ENCODE results near the gene TCF3.

TCF3 gene

DNA sequence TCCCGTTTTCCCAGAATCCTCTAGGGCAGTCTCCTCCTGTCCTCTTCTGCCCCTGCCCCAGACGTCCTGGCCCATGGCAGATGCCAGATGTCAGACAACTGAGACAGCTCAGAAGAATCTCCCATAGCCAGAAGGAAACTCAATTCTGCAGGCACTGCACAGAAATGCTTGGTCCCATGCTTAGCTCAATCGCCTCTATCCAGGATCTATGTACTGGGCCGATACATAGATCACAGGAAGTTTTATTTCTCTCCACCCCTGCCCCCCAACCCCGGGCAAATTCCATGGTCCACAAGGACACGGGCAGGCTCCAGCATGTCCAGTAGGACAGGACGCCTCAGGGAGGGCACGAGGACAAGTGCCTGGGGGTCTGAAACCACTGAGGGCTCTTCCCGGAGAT lies 64.5 kb downstream of the TCF3 start:
- DNase-seq (ENCODE audit: low read depth in 2 of 2) = no peak

GRCh38 chr19:1585243-1585580 lies 67.2 kb downstream of the TCF3 start:
- DNase-seq (ENCODE audit: low read depth in 2 of 2) = no peak

- no peak for DNase-seq (ENCODE audit: low read depth in 2 of 2)
These were observed 67.7 kb downstream of the TCF3 start for GRCh38 chr19:1584500-1585242.

- no peak for DNase-seq (ENCODE audit: low read depth in 2 of 2)
These were observed 70.2 kb downstream of the TCF3 start for GRCh38 chr19:1582201-1582600.

DNA sequence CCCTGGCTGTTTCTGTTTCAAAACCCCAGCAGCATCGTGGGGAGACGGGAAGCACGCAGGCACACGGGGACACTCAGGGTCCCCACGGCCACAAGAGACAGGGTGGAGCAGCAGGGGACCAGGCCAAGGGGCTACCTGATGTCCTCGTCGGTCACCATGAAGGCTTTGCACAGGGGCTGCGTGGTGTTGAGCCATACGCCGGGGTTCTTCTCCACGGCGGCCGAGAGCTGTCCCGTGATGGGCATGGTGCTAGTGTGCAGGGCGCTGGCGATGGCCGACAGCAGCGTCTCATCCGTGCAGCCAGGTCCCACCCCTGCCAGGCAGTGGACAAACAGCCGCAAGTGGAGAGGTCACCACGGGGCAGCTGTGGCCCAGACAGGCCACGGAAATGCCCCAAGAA lies 71.5 kb downstream of the TCF3 start:
- DNase-seq (ENCODE audit: low read depth in 2 of 2) = no peak

DNA sequence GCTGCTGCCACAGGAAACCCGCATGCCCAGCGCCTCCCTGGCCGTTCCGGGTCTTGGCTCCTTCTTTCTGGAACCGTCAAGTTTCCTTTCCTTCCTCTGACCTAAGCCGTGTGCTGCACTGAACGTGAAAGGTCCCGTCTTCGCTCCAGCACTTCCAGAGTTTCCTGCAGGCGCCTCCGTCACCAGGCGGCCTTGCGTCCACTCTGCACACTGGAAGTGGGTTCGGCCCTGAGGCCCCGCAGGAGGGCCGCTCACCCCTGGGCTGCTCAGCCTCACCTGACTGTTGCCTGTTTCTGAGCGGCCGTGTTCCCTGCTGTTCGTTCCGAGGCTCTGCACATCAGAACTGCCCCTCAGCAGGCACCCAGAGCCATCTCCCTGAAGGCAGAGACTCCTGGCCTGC lies 72.0 kb downstream of the TCF3 start:
- DNase-seq (ENCODE audit: low read depth in 2 of 2) = no peak

DNA sequence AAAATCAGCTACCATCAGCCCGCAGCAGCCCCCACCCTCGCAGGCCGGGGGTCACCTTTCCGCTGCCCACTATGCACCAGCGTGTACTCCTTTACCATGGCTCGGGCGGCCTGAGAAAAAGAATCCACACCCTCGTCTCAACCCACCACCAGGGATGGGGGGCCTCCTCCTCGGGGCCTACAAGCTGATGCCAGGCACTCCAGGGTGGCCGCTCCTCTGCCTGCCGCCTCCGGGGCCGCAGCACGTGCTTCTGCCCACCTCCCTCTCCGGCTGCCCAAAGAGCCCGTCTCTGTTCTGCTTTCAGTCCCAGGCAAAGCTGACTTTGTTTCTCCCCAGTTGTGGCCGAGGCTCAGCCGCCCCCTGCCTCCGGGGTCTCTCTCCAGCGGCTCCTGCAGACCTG lies 73.2 kb downstream of the TCF3 start:
- DNase-seq (ENCODE audit: low read depth in 2 of 2) = no peak

DNA sequence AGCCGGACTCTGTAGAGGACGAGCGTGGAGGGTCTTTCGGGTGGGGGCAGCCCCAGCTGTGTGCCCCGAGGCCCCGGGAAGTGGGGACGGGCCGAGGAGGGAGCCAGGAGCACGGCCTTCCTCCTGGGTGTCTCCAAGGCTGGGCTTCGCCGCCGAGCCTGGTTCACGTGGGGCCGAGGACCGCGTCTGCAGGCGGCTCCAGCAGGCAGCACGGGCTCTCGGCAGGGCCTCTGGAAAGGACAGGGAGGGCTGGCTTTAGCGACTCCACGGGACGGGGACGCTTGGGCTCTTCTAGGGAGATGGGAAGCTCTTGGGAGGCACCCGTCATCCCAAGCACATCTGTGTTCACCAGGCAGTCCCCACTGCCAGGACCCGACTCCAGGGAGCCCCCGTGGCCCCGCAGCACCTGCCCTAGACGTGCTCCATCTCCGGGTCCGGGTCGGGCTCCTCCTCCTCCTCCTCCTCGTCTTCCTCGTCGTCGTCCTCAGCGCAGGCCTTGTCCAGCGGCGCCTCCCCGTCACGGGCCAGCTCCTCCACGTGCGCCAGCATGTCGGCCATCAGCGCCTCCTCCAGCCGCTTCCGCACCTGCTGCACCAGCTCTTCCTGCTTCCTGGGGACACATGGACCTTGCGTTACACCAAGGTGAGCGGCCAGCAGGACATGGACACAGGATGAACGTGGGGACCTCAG lies 74.3 kb downstream of the TCF3 start:
- no peak for DNase-seq (ENCODE audit: low read depth in 2 of 2)

DNA sequence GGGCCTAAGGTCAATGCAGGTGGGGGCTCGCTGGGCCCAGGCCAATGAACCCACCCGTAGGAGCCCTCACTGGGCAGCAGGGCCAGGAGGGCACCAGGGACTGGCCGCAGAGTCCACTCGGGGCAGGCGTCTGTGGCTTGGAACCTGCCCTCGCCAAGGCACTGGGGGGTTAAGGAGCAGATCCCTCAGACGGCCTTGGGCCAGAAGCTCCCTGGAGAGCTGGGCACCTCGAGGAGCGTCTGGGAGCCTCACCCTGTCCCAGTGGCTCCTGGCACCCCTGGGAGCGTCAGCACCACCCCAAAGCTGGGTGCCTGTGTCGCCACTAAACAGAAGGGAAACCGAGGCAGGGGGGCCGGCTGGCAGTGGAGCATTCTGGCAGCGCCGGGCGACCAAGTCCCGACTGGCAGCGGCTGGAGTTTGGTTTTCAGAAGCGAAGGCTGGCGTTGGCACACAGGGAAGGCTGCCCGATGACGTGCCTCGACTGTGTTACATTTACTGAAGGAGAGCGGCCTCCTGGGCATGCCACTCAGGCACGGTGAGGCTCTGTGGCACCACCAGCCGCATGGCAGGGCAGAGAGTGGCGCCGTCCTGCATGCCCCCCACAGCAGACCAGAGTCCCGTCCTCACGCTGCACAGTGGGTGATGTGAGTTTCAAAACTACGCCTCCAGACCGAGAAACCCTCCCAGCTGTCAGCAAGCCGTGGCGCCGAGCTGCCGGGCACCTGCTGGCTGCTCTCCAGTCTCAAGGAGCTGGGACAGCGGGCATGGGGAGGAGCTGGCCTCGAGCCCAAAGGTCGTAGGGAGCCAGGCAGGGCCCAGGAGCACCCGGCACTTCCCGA lies 75.1 kb downstream of the TCF3 start:
- DNase-seq (ENCODE audit: low read depth in 2 of 2) = no peak

DNA sequence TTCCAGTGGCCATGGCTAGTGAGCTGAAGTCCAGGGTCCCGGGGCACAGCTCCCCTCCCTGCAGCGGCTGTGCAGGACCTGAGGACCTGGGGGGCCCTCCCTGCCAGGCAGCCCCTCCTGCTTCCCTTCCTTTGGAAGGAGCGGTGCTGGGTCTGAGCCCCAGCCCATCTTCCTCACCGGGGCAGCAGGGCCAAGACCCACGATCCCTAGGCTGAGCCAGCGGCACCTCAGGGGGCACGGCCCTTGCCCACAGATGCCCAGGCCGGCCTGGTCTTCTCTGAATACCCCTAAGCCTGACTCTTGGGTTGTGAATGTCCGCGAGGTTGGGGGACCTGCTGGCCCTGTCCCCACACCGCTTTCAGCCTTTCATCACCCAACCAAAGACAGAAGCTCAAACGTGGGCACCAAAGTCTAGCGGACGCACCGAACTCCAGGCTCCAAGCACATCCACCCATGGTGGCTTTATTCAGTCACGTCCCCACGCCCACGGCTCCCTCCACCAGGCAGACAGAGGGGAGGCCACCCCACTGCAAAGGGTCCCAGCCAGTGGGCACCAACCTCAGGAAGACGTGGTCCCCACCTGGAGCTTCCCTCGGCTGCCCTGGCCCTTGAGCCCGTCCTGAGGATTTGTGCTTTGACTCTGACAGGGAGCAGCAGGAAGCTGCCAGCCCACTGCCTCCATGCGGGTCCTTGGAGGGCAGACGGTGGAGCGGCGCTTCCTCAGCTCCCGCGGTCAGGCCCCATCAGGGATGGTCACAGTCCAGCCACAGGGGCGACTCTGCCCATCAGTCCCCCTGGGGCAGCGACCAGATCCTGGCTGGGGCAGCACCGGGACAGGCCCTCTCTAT lies 75.9 kb downstream of the TCF3 start:
- no peak for DNase-seq (ENCODE audit: low read depth in 2 of 2)

DNA sequence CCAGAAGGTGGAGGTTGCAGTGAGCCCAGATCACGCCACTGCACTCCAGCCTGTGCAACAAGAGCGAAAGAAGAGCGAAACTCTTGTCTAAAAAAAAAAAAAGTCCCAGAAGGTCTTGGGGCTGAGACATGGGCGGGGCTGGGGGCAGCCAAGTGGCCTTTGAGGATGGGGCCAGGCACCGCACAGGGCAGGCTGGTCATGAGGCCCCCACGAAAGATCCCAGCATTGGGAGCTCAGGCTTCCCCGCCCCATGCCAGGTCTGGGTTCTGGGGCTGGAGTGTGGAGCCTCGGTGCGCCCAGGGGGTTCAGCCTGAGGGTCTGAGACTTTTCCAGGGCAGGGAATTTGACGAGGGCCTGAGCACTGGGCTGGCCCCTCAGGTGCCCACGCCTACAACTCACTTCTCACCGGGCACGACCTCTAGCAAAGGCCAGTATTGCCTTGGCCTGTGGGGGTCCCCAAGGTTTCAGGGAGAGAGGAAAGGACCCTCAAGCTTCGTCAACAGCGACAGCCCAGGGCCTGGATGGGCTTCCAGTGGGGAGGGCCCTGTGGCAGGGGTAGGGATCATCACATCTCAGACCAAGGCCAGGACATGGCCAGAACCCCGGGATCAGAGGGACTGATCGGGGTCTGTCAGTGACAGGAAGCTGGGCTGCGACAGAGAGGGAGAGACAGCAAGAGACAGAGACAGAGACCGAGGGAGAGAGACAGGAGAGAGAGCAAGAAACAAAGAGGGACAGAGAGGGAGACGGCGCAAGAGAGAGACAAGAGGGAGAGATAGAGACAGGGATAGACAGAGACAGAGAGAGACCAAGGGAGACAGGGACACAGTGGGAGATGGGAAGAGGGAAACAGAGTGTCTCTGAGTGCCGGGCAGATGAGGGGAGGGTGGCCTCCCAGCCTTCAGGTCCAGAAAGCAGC lies 76.8 kb downstream of the TCF3 start:
- no peak for DNase-seq (ENCODE audit: low read depth in 2 of 2)

- DNase-seq (ENCODE audit: low read depth in 2 of 2) = no peak
These were observed 77.9 kb downstream of the TCF3 start for GRCh38 chr19:1574354-1575136.

DNA sequence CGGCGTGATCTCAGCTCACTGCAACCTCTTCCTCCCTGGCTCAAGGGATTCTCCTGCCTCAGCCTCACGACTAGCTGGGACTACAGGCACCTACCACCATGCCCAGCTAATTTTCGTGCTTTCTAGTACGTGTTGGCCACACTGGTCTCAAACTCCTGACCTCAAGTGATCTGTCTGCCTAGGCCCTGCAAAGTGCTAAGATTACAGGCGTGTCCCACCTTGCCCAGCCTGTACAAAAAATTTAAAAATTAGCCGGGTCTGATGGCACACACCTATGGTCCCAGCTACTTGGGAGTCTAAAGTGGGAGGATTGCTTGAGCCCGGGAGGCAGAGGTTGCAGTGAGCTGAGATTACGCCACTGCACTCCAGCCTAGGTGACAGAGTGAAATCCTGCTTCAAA lies 79.6 kb downstream of the TCF3 start:
- DNase-seq (ENCODE audit: low read depth in 2 of 2) = no peak

DNA sequence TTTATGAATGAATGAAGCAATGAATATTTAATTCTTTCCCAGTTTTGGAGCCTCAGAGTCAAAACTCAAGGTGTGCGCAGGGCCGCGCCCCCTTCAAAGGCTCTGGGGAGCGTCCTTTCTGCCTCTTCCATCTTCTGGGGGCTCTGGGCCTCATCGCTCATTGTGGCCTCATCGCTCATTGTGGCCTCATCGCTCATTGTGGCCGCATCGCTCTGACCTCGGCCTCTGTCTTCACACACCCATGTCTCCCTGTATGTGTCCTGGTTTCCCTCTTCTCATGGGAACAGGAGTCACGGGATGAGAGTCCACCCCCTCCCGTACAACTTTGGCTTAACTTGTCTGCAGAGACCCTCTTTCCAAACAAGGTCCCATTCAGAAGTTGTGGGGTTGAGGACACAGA lies 81.1 kb downstream of the TCF3 start:
- DNase-seq (ENCODE audit: low read depth in 2 of 2) = no peak

- no peak for DNase-seq (ENCODE audit: low read depth in 2 of 2)
These were observed 81.6 kb downstream of the TCF3 start for GRCh38 chr19:1570836-1571235.

DNA sequence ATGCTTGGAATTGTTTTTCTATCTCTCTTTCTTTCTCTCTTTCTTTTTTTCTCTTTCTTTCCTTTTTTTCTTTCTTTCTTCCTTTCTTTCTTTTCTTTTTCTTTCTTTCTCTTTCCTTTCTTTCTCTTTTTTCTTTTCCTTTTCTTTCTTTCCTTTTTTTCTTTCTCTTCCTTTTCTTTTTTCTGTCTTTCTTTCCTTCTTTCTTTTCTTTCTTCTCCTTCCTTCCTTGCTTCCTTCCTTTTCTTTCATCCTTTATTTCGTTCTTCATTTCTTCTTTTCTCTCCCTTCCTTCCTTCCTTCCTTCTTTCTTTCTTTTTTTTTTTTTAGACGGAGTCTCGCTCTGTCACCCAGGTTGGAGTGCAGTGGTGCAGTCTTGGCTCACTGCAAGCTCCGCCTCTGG lies 82.4 kb downstream of the TCF3 start:
- DNase-seq (ENCODE audit: low read depth in 2 of 2) = no peak

DNA sequence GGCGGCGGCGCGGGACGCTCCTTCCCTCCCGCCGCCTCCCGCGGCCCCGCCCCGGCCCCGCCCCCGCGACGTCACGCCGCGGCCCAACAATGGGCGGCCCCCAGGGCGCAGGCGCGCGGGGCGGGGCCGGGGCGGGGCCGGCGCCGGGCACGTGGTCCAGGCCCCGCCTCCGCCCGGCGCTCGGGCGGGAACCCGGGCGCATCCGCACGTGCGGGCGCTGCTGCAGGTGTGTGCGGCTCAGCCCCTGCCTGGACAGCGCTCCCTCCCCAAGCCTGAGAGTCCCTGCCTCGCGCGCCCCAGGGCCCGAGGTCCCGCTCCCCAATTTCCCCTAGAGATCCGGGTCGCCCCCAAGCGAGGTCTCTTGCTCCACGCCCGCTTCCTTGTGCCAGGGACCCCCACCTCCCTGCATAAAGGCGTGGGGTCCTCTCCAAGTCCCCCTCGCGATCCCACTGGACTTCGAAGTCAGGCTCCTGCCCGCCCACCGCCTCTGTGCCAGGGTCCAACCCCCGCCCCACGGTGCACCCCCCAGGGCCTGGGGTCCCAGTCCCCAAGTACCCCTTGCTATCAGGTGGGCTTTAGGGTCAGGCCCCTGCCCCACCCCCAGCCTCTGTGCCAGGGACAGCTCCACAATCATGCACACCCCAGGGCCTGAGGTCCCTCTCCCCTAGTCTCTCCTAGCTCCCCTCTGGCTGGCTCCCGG lies 83.9 kb downstream of the TCF3 start, which contains the start of gene MEX3D:
Gene MEX3D (minus strand): TSS at position 6 of the 700 bp plus-strand sequence. CDS start 267 bp downstream, outside the sequence.
- peak; percentile 58 to 67 for DNase-seq (ENCODE audit: low read depth in 2 of 2)

DNA sequence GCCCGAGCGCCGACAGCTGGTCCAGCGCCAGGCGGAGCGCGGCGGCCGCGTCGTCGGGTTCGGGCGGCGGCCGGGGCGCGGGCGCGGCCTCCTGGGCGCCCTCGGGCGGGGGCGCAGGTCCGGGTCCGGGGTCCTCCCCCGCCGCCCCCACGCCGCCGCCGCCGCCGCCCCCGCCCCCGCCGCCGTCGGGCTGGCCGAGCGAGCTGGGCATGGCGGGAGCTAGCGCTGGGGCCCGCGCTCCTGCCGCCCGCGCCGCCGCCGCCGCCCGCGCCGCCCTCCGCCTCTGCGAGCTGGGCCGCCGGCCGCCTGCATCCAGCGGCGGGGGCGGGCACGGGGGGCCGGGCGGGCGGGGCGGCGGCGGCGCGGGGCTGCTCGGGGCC lies 84.6 kb downstream of the TCF3 start:
- DNase-seq (ENCODE audit: low read depth in 2 of 2) = no peak

DNA sequence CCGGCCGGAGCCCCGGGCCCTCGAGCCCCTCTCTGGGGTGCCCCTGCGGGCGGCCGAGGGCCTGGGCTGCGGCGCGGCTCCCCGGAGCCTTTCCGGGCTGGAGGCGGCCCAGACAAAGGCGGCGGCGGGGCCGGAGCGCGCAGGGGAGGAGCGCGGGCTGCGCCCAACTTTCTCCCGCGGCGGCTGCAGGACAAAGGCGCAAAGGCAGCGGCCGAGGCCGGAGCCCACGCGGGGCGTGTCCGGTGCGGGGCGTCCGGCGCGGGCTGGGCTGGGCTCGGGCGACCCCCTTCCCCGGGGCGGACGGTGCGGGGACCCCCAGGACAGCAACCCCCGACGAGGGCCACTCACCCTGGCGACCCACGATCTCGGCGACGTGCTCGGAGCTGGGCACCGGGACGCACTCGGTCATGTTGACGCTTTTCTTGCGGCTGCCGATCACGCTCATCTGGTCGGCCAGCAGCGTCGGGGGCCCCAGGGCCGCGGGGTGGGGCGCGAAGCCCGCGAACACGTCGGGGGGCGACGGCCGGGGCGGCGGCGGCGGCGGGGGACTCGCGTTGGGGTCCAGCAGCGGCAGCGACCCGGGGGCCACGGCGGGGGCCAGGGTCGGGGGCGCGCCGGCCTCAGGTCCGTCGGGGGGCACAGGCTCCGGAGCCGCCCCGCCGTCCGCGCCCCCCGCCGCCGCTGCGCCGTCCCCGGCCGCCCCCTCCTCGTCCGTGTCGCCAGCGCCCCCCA lies 85.1 kb downstream of the TCF3 start:
- DNase-seq (ENCODE audit: low read depth in 2 of 2) = no peak

Data from activated CD8-positive, alpha-beta memory T cell treated with anti-CD3 and anti-CD28 coated beads for 4 hours (primary cell).